GM19324 (cell line): ENCODE data around the gene UPP1.
A peak's percentile ranks its signal among the peaks of the same experiment; 100 is the strongest.

Source experiments
- ATAC-seq: cut with Tn5 transposase; IDR thresholded peaks from one replicate; pipeline ENCODE4 v1.9.1; 2021; ENCODE audit warnings: mild to moderate bottlenecking, moderate library complexity; ENCODE audit not compliant: unreplicated experiment, low FRiP score

Gene UPP1

DNA sequence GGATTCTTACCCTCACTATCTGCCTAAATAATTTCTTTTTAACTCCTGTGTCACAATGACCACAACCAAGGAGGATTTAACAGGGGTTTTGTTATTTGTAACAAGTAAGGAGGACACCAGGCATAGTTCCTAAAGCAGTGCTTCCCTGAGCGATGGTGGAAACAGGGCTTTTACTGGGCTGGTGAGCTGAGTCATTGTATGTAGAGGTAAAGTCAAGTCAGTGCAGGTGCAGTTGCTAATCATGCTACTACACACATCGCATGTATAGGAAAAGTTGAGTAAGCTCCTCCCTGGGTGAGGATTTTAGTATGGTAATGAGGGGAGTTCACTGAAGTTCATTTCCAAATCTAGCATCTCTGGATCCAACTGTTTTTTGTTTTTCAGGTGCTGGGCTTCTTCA is 59.2 kb downstream of the UPP1 start:
- no peak for ATAC-seq

DNA sequence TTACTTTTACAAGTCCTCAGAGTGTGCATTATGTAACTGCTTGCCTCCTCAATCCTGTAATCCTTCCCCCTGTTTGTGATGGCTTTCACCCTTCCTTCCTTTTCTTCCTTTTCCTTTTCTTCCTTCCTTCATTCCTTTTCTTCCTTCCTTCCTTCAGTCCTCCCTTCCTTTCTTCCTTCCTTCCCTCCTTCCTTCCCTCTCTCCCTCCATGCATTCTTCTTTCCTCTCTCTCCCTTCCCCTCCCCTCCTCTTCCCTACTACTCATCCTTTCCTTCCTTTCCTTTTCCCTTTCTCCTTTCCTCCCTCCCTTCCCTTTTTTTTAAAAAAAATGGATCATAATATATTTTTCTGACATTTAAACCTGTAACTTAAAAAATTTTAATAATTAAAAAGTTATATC is 60.0 kb downstream of the UPP1 start:
- ATAC-seq: no peak

DNA sequence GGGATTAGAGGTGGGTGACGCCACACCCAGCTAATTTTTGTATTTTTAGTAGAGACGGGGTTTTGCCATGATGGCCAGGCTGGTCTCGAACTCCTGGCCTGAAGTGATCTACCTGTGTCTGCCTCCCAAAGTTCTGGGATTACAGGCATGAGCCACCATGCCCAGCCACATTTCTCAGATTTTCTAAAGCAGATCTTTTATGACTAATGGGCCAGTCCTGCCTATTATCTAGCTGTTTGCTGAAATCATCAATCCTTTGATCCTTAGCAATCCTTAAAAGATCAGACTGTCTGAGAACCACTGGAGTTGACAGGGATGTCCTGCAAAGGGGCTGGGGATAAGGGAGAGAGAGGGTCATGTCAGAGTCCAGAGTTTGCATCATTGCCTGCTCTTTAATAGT is 61.0 kb downstream of the UPP1 start:
- no peak for ATAC-seq

DNA sequence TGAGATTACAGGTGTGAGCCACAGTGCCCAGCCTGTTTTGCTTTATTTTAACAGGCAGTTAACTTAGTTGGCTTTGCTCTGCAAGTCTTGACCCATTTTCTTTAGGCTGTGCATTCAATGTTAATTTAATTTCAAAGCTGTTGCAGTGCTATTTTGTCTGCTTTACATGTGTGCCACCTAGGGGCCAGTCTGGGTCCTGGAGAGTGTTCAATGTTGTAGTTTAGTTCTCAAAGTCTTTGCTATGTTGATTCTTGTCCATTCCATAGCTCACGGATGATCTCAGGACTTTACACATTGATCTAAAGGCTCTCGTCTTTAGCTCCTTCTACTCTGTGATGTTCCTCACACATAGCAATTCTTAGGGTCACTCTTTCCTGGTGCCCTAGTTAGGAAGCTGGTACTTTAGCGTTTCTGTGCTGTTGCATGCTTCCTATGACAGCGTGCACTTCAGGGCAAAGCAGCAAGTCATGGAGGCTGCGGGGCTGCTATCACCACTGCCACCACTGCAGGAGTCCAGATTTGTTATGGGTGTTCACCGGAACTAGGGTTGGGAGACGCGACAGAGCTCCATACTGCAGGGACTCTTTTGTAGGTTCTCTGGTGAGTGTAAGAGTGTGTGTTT is 65.8 kb downstream of the UPP1 start:
- peak; percentile 56 for ATAC-seq
